GM18907 (cell line): ENCODE data around the gene CXCR4.

ENCODE experiments used
- ATAC-seq: cut with Tn5 transposase; IDR thresholded peaks from one replicate; pipeline ENCODE4 v1.9.1; 2021; ENCODE audit warnings: mild to moderate bottlenecking, moderate library complexity; ENCODE audit not compliant: unreplicated experiment

The CXCR4 gene

GRCh38 chr2:136131961-136132824 is 14.2 kb upstream of the CXCR4 start:
- ATAC-seq = peak; percentile 86

- peak; percentile 3 for ATAC-seq
These were observed 13.6 kb upstream of the CXCR4 start for GRCh38 chr2:136131484-136131960.

DNA sequence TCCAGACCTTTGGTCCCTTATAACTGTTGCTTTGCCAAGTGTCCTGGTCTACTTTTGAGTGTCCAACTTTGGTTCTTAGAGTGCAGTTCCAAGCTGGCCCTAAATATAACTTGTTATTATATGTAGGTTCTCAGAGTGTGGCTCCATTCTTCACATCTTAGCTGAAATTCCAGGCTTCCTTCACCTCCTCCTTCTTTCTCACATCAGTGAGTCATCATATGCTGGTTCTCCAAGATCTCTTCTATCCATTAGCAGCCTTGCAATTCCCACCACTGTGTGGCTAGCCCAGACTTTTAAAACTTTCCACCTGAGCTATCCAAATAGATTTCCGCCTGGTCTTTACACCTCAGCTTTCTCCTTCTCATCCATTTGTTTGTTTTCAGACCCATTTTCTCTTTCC is 12.6 kb upstream of the CXCR4 start:
- ATAC-seq = no peak

DNA sequence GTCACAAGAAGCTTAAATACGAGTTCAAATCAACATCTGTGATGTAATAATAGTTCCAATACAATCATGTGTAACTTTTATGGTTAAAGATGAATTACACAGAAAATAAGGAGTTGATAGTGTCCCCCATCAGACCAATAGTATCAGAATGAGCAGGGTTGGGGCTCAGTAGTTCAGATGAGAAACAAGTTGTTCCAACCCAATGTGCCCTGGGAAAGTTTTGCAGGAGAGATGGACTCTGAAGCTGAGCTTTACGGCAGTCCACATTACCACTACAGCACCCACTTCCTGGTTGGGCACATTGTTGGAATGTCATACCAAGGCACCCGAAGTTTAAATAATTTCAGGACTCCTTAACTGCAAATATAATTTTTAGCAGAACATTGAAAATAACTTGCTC is 12.1 kb upstream of the CXCR4 start:
- no peak for ATAC-seq

DNA sequence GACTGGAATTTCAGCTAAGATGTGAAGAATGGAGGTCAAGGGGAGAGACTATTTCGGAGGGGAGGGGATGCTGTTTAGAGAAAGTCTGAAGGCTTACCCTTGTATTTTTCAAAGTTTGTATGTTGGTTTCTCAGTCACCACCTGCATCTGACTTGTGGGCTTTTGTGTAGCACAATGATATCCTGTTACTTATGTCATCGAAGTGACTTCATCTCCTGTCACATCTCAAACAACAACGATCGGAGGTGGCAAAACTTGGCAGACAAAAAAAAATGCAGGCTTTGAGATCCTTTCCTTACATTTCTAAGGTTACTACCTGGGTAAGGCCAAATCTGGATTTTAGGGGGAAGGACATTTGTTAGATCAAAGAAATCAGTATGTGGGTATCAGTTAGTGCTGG is 11.7 kb upstream of the CXCR4 start:
- ATAC-seq = no peak

DNA sequence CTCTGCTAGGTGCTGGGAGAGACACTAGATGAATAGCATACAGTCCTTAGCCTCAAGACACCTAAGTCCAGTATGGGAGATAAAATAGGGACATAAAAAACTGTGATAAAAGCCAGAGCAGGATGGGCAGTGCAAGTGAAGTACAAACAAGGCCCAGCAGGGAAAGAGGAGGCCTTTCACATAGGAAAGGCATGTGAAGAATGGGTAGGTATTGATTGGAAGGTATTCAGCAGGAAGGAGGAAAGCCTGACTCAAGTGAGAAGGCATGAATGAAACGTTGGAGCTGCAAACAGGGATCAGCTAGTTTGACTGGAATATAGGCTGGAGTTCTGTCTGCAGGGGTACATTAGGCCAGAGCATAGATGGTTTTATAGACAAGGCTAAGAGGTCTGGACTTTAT is 11.0 kb upstream of the CXCR4 start:
- no peak for ATAC-seq

- no peak for ATAC-seq
These were observed 10.4 kb upstream of the CXCR4 start for GRCh38 chr2:136128366-136128765.

DNA sequence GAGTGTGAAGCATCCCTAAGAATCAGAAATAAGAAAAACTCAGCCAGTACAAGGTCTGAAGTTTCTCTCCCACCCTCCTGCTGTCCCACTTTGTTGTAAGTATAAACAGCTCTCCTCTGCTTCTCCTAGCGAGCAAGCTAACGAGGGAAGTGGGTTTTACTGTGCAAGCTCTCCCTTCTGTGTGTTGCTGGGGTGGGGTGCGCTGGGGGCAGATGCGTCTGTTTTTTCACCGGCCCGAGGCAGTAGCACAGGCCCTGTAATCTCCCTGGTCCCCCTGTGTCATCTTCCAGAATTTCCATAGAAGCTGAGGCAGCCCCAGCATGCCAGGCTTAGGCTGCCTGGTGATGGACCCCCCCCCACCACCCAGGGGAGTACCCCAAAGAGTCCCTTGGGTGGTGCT is 9.4 kb upstream of the CXCR4 start:
- ATAC-seq = no peak

DNA sequence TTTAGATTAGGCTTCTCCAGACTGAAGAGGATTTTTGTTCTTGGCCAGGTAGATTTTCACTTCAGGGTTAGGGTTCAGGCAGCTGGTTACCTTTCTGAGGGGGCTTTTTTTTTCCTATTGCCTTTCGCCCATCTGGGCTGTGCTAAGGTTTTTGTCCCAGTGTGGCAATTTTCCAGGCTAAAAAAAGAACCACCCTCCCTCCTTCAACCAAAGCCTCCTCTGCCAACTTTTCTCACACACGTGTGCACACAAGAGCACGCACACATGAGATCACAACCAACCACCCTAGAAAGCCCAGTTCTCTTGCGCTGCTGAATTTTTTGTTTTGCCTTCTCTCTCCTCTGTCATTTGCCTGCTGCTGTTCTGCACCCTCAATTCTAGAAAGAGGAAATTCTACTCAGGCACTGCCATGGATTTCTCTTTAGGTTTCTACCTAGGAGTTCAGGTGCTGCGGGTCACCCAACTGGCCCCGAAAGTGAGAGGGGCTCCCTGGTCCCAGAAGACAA is 8.5 kb upstream of the CXCR4 start:
- no peak for ATAC-seq

DNA sequence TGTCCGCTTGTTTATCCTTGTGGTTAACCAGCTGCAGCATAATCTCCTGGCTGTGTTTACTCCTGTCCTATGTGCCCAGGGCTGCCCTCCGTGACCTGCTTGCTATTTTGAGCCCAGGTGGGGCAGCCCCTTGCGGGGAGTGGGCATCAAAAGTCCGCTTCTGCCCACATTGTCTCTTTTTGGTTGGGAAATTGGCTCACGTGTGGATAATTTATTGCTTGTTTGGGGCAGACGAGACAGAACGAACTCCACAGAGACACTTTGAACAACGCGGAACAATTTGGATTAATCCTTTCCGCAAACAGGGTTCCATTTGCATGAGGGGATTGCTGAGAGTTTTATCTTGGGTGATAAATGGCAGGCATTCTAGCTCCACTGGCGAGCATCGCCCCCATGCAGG is 8.1 kb upstream of the CXCR4 start:
- ATAC-seq = no peak

DNA sequence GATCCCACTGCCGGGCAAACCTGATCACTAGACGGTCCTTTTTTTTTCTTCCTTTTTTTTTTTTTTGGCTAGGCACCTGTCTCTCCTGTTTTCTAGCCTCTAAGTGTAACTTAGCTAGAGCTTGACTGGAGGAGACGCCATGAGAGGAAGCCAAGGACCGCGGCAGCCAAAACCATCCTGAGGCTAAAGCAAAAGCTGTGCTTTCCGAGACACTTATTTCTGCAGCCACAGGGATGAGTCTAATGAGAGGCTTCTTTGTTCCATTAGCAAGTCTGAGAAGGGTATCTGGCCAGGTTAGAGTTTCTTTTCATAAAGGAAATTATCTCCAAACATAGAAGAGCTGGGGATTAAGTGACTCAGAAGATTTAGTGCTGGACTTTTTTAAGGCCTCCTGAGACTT is 7.3 kb upstream of the CXCR4 start:
- ATAC-seq = no peak

DNA sequence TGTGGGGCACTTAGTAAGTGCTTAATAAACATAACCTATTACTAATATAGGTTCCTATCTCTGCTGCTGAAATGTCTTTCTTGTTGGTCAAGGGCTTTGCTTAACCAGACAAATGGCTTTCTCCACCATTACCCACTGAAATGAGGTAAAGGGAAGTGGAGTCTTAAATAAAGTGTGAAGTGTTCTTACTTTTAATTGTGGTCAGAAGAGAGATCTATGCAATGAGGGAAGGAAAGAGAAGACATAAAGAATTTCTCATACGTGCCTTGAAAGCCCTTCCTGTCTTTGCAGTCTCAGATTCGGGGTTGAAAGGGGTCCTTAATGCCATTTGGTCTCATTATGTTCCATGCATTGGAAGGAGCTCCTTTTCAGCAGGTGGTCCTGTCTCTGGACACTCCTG is 6.9 kb upstream of the CXCR4 start:
- ATAC-seq = no peak

GRCh38 chr2:136122661-136123060 is 4.7 kb upstream of the CXCR4 start:
- ATAC-seq = no peak

GRCh38 chr2:136121204-136121910 is 3.4 kb upstream of the CXCR4 start:
- no peak for ATAC-seq

- no peak for ATAC-seq
These were observed 2.0 kb upstream of the CXCR4 start for GRCh38 chr2:136119717-136120675.

DNA sequence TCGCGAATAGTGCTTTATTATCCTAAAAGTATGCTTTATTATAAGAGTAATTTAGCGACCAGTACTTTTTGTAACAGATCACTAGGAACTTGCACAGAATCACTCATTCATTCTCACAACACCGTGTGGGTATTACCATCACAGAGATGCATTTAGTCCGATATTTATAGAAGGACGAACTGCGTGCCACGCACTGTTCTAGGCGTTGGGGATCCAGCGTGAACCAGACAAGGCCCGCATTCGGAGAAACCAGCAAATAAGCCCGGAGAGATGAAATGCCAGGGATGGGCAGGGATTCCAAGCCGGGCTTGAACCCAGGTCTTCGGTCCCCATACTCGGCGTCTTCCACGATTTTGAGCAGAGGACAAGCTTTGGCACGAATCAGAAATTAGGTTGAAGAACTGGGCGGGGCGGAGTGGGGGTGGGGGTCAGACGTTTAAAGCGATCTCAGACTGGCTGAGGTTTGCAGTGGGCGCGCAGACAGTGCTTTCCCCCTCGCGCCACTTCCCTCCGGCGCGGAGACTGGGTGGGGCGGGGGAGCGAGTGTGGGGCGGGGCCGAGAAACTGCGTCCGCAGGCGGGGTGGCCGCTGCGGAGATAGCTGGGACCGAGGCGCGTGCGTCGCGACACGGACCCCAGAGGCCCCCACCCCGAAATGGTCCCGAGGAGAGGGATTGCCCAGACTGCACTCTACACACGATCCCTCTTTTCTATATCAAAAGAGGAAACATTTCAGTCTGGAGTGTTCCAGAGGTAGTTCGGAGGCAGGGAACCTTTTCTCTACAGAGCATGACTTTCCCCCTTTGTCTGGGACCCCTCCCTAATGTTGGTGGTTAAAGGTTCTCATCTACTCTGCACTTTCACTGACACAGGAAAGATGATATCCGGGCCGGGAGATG is 1.1 kb upstream of the CXCR4 start:
- ATAC-seq = no peak

GRCh38 chr2:136117391-136117841 is 533 bp downstream of the CXCR4 start:
- ATAC-seq = peak; percentile 33

GRCh38 chr2:136116813-136117390 is 1.0 kb downstream of the CXCR4 start:
- peak; percentile 63 for ATAC-seq

DNA sequence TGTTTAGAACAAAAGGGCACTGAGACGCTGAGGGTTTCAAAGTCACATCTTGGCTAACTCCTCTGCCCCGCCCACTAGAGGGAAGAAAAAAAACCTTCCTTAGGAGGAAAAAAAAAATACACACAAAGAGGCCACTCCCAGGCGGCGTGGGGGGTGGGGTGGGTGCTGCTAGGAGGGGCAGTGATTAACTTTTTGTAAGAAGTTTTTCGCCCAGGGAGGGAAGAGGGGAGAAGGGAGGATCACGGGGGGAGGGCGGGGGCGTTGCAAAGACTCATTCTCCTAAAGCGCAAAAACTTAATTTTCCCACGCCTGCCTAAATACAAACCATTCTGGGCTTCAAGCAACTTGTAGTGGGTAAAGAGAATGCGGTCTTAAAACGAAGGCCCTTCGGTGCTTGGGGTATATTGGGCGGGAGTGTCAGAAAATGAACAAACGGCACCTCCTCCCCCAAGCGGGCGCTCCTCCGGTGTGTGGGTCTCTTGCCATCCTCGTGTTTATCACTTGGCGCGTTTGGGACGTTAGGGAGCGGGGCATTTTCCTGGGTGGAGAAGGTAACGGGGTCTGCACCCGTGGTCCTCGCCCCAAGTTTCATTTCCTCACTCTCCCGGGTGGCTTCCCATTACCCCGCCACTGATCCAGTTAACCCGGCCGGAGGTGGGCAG is 1.7 kb downstream of the CXCR4 start:
- peak; percentile 24 for ATAC-seq
